HepG2 (cell line): ENCODE data around the gene HIC1. TPM values are rescaled to one million over a fixed set of nuclear protein-coding genes. Genes with fewer than 3 reads are reported as not detected.

ENCODE experiments used
- CBX2 ChIP-seq, 2 experiments: fragments of 200-600 bp in 1 of 2; sonication (generic); formaldehyde crosslinking in 1 of 2; IDR thresholded peaks; 2 replicates each; pipeline versions ENCODE4 v1.7.0 to v1.8.1; 2018 to 2022; ENCODE audit warnings: low read depth in 2 of 2, low read length in 1 of 2, mild to moderate bottlenecking in 1 of 2, missing genetic modification reagents in 1 of 2
- EP300 ChIP-seq, 3 experiments: sonication (generic) in 1 of 3; formaldehyde crosslinking in 1 of 3; IDR thresholded peaks; 2 replicates each; pipeline versions ENCODE4 v1.5.1 to v1.6.1; 2011 to 2020; ENCODE audit warnings: low read depth in 2 of 3, low read length in 2 of 3, borderline replicate concordance in 1 of 3, improper control_type of control experiment in 1 of 3, mild to moderate bottlenecking in 1 of 3, missing genetic modification reagents in 1 of 3, moderate library complexity in 1 of 3
- GTF3A ChIP-seq: sonication (generic); formaldehyde crosslinking; conservative IDR thresholded peaks from 2 replicates; pipeline ENCODE4 v1.4.0; 2020; ENCODE audit warnings: mild to moderate bottlenecking, missing genetic modification reagents
- ISX ChIP-seq: sonication (generic); formaldehyde crosslinking; conservative IDR thresholded peaks from 2 replicates; pipeline ENCODE4 v1.5.0; 2020; ENCODE audit warnings: missing genetic modification reagents
- KLF9 ChIP-seq: IDR thresholded peaks from 2 replicates; pipeline ENCODE4 v1.6.1; 2016; ENCODE audit warnings: low read depth
- MLLT10 ChIP-seq: sonication (generic); formaldehyde crosslinking; IDR thresholded peaks from 2 replicates; pipeline ENCODE4 v1.4.0; 2020; ENCODE audit warnings: missing genetic modification reagents
- MYC ChIP-seq: sonication (generic); formaldehyde crosslinking; IDR thresholded peaks from 2 replicates; pipeline ENCODE4 v1.9.0; 2021; ENCODE audit warnings: missing genetic modification reagents, borderline replicate concordance
- NCOR1 ChIP-seq: fragments of 200-600 bp; sonication (generic); IDR thresholded peaks from 2 replicates; pipeline ENCODE4 v1.7.0; 2017; ENCODE audit warnings: antibody characterized with exemption, low read length, borderline replicate concordance
- PAF1 ChIP-seq: IDR thresholded peaks from 2 replicates; pipeline ENCODE4 v1.6.1; 2016; ENCODE audit warnings: missing genetic modification reagents, missing compliant biosample characterization
- SCMH1 ChIP-seq: sonication (generic); formaldehyde crosslinking; IDR thresholded peaks from 2 replicates; pipeline ENCODE4 v1.9.0; 2021; ENCODE audit warnings: missing genetic modification reagents, mild to moderate bottlenecking, borderline replicate concordance
- SUZ12 ChIP-seq: fragments of 150-350 bp; IDR thresholded peaks from 2 replicates; pipeline ENCODE4 v1.6.1; 2014; ENCODE audit warnings: low read depth, low read length
- ZNF10 ChIP-seq: sonication (generic); formaldehyde crosslinking; IDR thresholded peaks from 2 replicates; pipeline ENCODE4 v1.4.0; 2020; ENCODE audit warnings: mild to moderate bottlenecking, low read depth, missing genetic modification reagents, borderline replicate concordance
- ZNF350 ChIP-seq: sonication (generic); formaldehyde crosslinking; IDR thresholded peaks from 2 replicates; pipeline ENCODE4 v1.4.0; 2020; ENCODE audit warnings: mild to moderate bottlenecking, low read depth, missing genetic modification reagents, borderline replicate concordance
- ZNF530 ChIP-seq: sonication (generic); formaldehyde crosslinking; IDR thresholded peaks from 2 replicates; pipeline ENCODE4 v1.5.0; 2020; ENCODE audit warnings: low read depth, mild to moderate bottlenecking, missing genetic modification reagents
- ZNF567 ChIP-seq: sonication (generic); formaldehyde crosslinking; IDR thresholded peaks from 2 replicates; pipeline ENCODE4 v1.8.1; 2023; ENCODE audit warnings: mild to moderate bottlenecking, missing genetic modification reagents, borderline replicate concordance
- ZNF577 ChIP-seq: sonication (generic); formaldehyde crosslinking; IDR thresholded peaks from 2 replicates; pipeline ENCODE4 v1.4.0; 2020; ENCODE audit warnings: mild to moderate bottlenecking, low read depth, missing genetic modification reagents, borderline replicate concordance
- ZNF598 ChIP-seq: sonication (generic); formaldehyde crosslinking; IDR thresholded peaks from 2 replicates; pipeline ENCODE4 v1.5.1; 2020; ENCODE audit warnings: mild to moderate bottlenecking, missing genetic modification reagents, borderline replicate concordance
- ZNF605 ChIP-seq: sonication (generic); formaldehyde crosslinking; IDR thresholded peaks from 2 replicates; pipeline ENCODE4 v1.8.0; 2022; ENCODE audit warnings: mild to moderate bottlenecking, missing genetic modification reagents
- ZNF652 ChIP-seq: IDR thresholded peaks from 2 replicates; pipeline ENCODE4 v1.6.1; 2016; ENCODE audit warnings: low read depth, borderline replicate concordance
- ZNF674 ChIP-seq: sonication (generic); formaldehyde crosslinking; IDR thresholded peaks from 2 replicates; pipeline ENCODE4 v1.5.0; 2020; ENCODE audit warnings: low read depth, mild to moderate bottlenecking, missing genetic modification reagents
- ZSCAN31 ChIP-seq: sonication (generic); formaldehyde crosslinking; IDR thresholded peaks from 2 replicates; pipeline ENCODE4 v1.5.0; 2020; ENCODE audit warnings: low read depth, mild to moderate bottlenecking, missing genetic modification reagents
- polyA plus RNA-seq, 8 experiments: library from polyadenylated mRNA; depleted of rRNA in 3 of 8; stranded (reverse) in 7 of 8; unstranded in 1 of 8; fragments of >200 nt; fragmentation: Illumina TruSeq in 4 of 8; extraction: Trizol in 4 of 8; gene quantifications; 2 replicates each; pipeline versions ENCODE4 v1.2.1 to v1.2.3, GENCODE V29; 2011 to 2016; ENCODE audit warnings: low read depth in 4 of 8, missing spikeins in 1 of 8, mixed read lengths in 1 of 8; ENCODE audit not compliant: insufficient read depth in 1 of 8
- total RNA-seq, 5 experiments: library from RNA; depleted of rRNA; stranded (reverse); fragments of >200 nt; fragmentation: Illumina TruSeq; extraction: Trizol; gene quantifications; 2 replicates each; pipeline ENCODE4 v1.2.3, GENCODE V29; 2016; ENCODE audit warnings: low read depth in 1 of 5
- TF ChIP-seq, protein P1 (sequence below): sonication (generic); formaldehyde crosslinking; IDR thresholded peaks from 2 replicates; pipeline ENCODE4 v1.4.0; 2020; ENCODE audit warnings: mild to moderate bottlenecking, missing genetic modification reagents
- TF ChIP-seq, protein P2 (sequence below): sonication (generic); formaldehyde crosslinking; IDR thresholded peaks from 2 replicates; pipeline ENCODE4 v1.4.0; 2020; ENCODE audit warnings: missing genetic modification reagents
- TF ChIP-seq, protein P3 (sequence below): IDR thresholded peaks from 2 replicates; pipeline ENCODE4 v1.6.1; 2016

HIC1 gene
- total and polyA plus RNA-seq, 2 of the 13 experiments (the other 11 are each of a cell fraction or from before 2014, with no cell fraction given), result 0.04 to 0.31 TPM

DNA sequence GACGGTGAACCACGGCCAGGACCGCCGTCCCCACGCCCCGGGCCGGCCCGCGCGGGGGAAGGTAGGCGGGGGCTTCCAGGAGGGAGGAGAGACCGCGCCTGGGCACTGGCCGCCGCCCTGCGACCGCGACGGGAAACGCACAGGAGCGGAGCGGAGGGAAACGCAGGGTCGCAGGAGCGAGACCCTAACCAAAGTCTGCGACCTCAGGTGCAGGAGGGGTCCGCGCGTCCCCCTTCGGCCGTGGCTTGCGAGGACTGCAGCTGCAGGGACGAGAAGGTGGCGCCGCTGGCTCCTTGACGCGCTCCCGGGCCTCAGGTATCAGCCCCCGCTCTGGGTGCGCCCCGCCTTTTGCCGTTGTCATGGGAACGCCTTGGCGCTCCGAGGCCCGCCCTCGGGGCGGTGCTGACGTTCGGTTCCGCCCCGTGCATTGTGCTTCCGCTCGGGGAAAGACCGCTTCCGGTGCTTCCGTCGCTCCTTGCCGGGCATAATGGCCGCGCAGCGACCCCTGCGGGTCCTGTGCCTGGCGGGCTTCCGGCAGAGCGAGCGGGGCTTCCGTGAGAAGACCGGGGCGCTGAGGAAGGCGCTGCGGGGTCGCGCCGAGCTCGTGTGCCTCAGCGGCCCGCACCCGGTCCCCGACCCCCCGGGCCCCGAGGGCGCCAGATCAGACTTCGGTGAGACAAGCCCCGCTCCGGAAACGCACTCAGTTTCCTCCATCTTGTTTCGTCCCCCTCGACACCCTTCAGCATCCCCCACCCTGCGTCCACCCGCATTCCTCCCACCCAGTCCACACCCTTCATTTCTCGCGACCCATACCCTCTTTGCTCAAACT lies 13.1 kb upstream of the HIC1 start, which contains the start of gene OVCA2 (continued):
- TF ChIP-seq, protein P1, sequence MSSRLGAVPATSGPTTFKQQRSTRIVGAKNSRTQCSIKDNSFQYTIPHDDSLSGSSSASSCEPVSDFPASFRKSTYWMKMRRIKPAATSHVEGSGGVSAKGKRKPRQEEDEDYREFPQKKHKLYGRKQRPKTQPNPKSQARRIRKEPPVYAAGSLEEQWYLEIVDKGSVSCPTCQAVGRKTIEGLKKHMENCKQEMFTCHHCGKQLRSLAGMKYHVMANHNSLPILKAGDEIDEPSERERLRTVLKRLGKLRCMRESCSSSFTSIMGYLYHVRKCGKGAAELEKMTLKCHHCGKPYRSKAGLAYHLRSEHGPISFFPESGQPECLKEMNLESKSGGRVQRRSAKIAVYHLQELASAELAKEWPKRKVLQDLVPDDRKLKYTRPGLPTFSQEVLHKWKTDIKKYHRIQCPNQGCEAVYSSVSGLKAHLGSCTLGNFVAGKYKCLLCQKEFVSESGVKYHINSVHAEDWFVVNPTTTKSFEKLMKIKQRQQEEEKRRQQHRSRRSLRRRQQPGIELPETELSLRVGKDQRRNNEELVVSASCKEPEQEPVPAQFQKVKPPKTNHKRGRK (CRISPR knock-in tag), result no peak
- TF ChIP-seq EP300 (IDR thresholded peaks at IDR 0.05; ENCODE audit: low read depth in 2 of 2, low read length in 2 of 2) (no peak), EP300 (CRISPR knock-in tag; IDR thresholded peaks at IDR 0.05; ENCODE audit: borderline replicate concordance) (no peak), ZNF350 (CRISPR knock-in tag) (peak; percentile 49; the same call in 1 of the 2 replicates), KLF9 (CRISPR knock-in tag) (no peak), ZNF652 (no peak), SUZ12 (no peak), ZNF10 (no peak), ISX (no peak), NCOR1 (no peak), ZNF674 (CRISPR knock-in tag) (0 out of 2 replicates have a peak, but pooled peaks have one; percentile 38), ZNF567 (CRISPR knock-in tag) (no peak; the same call in 1 of the 2 replicates), ZNF598 (CRISPR knock-in tag) (peak; percentile 16; the same call in 1 of the 2 replicates), MYC (CRISPR knock-in tag) (peak; percentile 79; the same call in 1 of the 2 replicates), ZNF605 (peak; percentile 79; the same call in 1 of the 2 replicates), GTF3A (no peak), ZSCAN31 (CRISPR knock-in tag) (peak; percentile 96), ZNF530 (CRISPR knock-in tag) (no peak), CBX2 (IDR thresholded peaks at IDR 0.05; ENCODE audit: low read depth, low read length) (no peak), CBX2 (CRISPR knock-in tag; IDR thresholded peaks at IDR 0.05; ENCODE audit: low read depth) (no peak), SCMH1 (CRISPR knock-in tag) (no peak), MLLT10 (CRISPR knock-in tag) (no peak), ZNF577 (no peak), PAF1 (no peak)
- TF ChIP-seq, protein P2, sequence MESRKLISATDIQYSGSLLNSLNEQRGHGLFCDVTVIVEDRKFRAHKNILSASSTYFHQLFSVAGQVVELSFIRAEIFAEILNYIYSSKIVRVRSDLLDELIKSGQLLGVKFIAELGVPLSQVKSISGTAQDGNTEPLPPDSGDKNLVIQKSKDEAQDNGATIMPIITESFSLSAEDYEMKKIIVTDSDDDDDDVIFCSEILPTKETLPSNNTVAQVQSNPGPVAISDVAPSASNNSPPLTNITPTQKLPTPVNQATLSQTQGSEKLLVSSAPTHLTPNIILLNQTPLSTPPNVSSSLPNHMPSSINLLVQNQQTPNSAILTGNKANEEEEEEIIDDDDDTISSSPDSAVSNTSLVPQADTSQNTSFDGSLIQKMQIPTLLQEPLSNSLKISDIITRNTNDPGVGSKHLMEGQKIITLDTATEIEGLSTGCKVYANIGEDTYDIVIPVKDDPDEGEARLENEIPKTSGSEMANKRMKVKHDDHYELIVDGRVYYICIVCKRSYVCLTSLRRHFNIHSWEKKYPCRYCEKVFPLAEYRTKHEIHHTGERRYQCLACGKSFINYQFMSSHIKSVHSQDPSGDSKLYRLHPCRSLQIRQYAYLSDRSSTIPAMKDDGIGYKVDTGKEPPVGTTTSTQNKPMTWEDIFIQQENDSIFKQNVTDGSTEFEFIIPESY, result no peak
- TF ChIP-seq, protein P3, sequence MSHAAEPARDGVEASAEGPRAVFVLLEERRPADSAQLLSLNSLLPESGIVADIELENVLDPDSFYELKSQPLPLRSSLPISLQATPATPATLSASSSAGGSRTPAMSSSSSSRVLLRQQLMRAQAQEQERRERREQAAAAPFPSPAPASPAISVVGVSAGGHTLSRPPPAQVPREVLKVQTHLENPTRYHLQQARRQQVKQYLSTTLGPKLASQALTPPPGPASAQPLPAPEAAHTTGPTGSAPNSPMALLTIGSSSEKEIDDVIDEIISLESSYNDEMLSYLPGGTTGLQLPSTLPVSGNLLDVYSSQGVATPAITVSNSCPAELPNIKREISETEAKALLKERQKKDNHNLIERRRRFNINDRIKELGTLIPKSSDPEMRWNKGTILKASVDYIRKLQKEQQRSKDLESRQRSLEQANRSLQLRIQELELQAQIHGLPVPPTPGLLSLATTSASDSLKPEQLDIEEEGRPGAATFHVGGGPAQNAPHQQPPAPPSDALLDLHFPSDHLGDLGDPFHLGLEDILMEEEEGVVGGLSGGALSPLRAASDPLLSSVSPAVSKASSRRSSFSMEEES (CRISPR knock-in tag), result 0 out of 2 replicates have a peak, but pooled peaks have one; percentile 21
